ENCODE results near the gene ABTB2. TPM values are rescaled to one million over a fixed set of nuclear protein-coding genes. Genes with fewer than 3 reads are reported as not detected.

Gene ABTB2
- total RNA-seq, 1 donor from 2014 or later = 73.0 TPM

GRCh38 chr11:34348919-34349318 is 8.9 kb downstream of the ABTB2 start:
- H3K27ac Mint-ChIP-seq = no peak overlapping the region
- POLR2A ChIA-PET = no interaction called here

GRCh38 chr11:34348096-34348495 is 9.7 kb downstream of the ABTB2 start:
- intact Hi-C loops (cut with micrococcal nuclease) = no loop called here
- peaks cover 19% of the 10 kb centered on the region for H3K4me1 Mint-ChIP-seq
- ChIA-PET CTCF (no interaction called here), POLR2A (interaction anchor here (0.5 to 2.2 kb wide), 2 partner anchors 10 to 104 kb away, joined by 3 to 10 read pairs; partner anchors contain the start of gene ABTB2)
- H3K27me3 Mint-ChIP-seq = no peaks in the 10 kb centered on the region
- H3K27ac Mint-ChIP-seq = no peak overlapping the region
- TF ChIP-seq, protein P1, sequence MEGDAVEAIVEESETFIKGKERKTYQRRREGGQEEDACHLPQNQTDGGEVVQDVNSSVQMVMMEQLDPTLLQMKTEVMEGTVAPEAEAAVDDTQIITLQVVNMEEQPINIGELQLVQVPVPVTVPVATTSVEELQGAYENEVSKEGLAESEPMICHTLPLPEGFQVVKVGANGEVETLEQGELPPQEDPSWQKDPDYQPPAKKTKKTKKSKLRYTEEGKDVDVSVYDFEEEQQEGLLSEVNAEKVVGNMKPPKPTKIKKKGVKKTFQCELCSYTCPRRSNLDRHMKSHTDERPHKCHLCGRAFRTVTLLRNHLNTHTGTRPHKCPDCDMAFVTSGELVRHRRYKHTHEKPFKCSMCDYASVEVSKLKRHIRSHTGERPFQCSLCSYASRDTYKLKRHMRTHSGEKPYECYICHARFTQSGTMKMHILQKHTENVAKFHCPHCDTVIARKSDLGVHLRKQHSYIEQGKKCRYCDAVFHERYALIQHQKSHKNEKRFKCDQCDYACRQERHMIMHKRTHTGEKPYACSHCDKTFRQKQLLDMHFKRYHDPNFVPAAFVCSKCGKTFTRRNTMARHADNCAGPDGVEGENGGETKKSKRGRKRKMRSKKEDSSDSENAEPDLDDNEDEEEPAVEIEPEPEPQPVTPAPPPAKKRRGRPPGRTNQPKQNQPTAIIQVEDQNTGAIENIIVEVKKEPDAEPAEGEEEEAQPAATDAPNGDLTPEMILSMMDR (IDR thresholded peaks at IDR 0.05) = no peak
- H3K9me3 Mint-ChIP-seq = no peaks in the 10 kb centered on the region
- ATAC-seq (ENCODE audit: low read depth) = no peak
- H3K4me3 Mint-ChIP-seq = no peak overlapping the region
- no peak for DNase-seq
- peaks cover 37% of the 10 kb centered on the region for H3K36me3 Mint-ChIP-seq (ENCODE audit: low read depth)

More at GRCh38 chr11:34348919-34349318, 8.9 kb downstream of the ABTB2 start:
- Mint-ChIP-seq H3K36me3 (ENCODE audit: low read depth) (peaks cover 43% of the 10 kb centered on the region), H3K4me3 (no peak overlapping the region), H3K4me1 (peaks cover 25% of the 10 kb centered on the region), H3K27me3 (no peaks in the 10 kb centered on the region), H3K9me3 (no peaks in the 10 kb centered on the region)
- CTCF ChIA-PET = no interaction called here
- DNase-seq = no peak
- intact Hi-C loops (cut with micrococcal nuclease) = no loop called here
- TF ChIP-seq, protein P1 (IDR thresholded peaks at IDR 0.05) = no peak
- ATAC-seq (ENCODE audit: low read depth) = no peak

DNA sequence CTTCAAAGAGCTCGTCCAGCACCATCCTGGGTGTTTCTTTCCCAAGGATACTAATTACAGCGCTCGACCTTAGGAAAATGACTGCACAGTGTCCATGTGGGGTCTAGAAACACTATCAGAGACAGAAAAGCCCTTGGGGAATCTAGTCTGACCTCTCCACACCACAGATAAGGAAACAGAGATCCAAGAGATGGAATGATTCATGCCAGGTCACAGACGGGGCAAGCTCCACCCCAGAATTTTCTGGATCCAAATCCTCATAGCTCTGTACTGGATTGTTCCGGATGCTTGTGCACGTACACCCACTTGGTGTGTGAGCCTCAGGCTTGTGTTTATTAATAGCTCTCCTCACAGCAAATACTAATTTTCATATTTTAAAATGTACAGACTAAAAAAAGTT is 11.3 kb downstream of the ABTB2 start:
- ATAC-seq (ENCODE audit: low read depth) (no peak), DNase-seq (no peak)
- Mint-ChIP-seq H3K4me1 (peaks cover 7% of the 10 kb centered on the region), H3K9me3 (no peaks in the 10 kb centered on the region), H3K36me3 (ENCODE audit: low read depth) (peaks cover 35% of the 10 kb centered on the region), H3K27ac (no peak overlapping the region), H3K4me3 (no peak overlapping the region), H3K27me3 (no peaks in the 10 kb centered on the region)
- ChIA-PET POLR2A (interaction anchor here (1.5 to 2.2 kb wide), 2 partner anchors 10 to 11 kb away, joined by 5 to 10 read pairs; partner anchors contain the start of gene ABTB2), CTCF (interaction anchor here (1.2 kb wide), 1 partner anchor 172 kb away, joined by 3 read pairs; no protein-coding TSS in a partner anchor)
- intact Hi-C loops (cut with micrococcal nuclease) = no loop called here
- TF ChIP-seq, protein P1 (IDR thresholded peaks at IDR 0.05) = no peak

- Mint-ChIP-seq H3K36me3 (ENCODE audit: low read depth) (peaks cover 30% of the 10 kb centered on the region), H3K27me3 (no peaks in the 10 kb centered on the region), H3K27ac (no peak overlapping the region), H3K4me3 (no peak overlapping the region), H3K4me1 (peaks cover 3% of the 10 kb centered on the region), H3K9me3 (no peaks in the 10 kb centered on the region)
- no peak for DNase-seq
- ChIA-PET CTCF (interaction anchor here (1.2 kb wide), 1 partner anchor 172 kb away, joined by 3 read pairs; no protein-coding TSS in a partner anchor), POLR2A (interaction anchor here (1.5 to 2.2 kb wide), 2 partner anchors 10 to 12 kb away, joined by 5 to 10 read pairs; partner anchors contain the start of gene ABTB2)
- ATAC-seq (ENCODE audit: low read depth) = no peak
- intact Hi-C loops (cut with micrococcal nuclease) = no loop called here
- TF ChIP-seq, protein P1 (IDR thresholded peaks at IDR 0.05) = no peak
Observed at GRCh38 chr11:34345991-34346480, 11.8 kb downstream of the ABTB2 start.

GRCh38 chr11:34345540-34345876 is 12.3 kb downstream of the ABTB2 start:
- DNase-seq = no peak
- Mint-ChIP-seq H3K36me3 (ENCODE audit: low read depth) (peaks cover 27% of the 10 kb centered on the region), H3K27ac (no peak overlapping the region), H3K9me3 (no peaks in the 10 kb centered on the region), H3K27me3 (no peaks in the 10 kb centered on the region), H3K4me3 (no peak overlapping the region), H3K4me1 (peaks cover 3% of the 10 kb centered on the region)
- ChIA-PET POLR2A (interaction anchor here (1.5 kb wide), 1 partner anchor 11 kb away, joined by 5 read pairs; no protein-coding TSS in a partner anchor), CTCF (interaction anchor here (1.2 kb wide), 1 partner anchor 171 kb away, joined by 3 read pairs; no protein-coding TSS in a partner anchor)
- ATAC-seq (ENCODE audit: low read depth) = no peak
- TF ChIP-seq, protein P1 (IDR thresholded peaks at IDR 0.05) = no peak
- intact Hi-C loops (cut with micrococcal nuclease) = no loop called here

Data from activated B cell treated with CpG ODN at 0.5 μM for 24 hours (primary cell).